ENCODE results near the gene OGDH. TPM values are rescaled to one million over a fixed set of nuclear protein-coding genes. Genes with fewer than 3 reads are reported as not detected.

Gene OGDH
- total RNA-seq, 4 donors from 2014 or later: 88.3 to 246 (median 217) TPM

DNA sequence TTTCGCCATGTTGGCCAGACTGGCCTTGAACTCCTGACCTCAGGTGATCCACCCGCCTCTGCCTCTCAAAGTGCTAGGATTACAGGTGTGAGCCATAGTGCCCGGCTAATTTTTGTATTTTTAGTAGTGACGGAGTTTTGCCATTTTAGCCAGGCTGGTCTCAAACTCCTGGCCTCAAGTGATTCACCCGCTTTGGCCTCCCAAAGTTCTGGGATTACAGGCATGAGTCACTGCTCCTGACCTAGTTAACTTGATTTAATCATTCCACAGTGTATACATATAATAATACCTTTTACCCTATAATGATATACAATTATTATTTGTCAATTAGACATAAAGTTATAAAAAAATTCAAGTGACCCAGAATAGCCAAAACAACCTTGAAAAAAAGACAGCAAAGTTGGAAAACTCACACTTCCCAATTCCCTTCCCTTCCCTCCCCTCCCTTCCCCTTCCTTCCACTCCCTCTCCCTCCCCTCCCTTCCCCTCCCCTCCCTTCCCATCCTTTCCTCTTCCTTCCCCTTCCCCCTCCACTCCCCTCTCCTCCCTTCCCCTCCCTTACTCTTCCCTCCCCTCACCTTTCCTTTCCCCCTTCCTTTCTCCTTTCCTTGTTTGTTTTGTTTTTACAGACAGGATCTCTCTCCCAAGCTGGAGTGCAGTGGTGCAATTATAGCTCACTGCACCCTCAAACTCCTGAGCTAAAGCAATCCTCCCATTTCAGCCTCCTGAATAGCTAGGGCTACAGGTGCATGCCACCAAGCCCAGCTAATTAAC lies 127.5 kb downstream of the OGDH start:
- no peak for TF ChIP-seq POLR2A (IDR thresholded peaks at IDR 0.05)
- DNase-seq: no peak
- Histone ChIP-seq H3K36me3 (no peaks in the 10 kb centered on the region), H3K27me3 (no peaks in the 10 kb centered on the region), H3K27ac (no peak overlapping the region), H3K9me3 (no peaks in the 10 kb centered on the region), H3K4me1 (no peaks in the 10 kb centered on the region), H3K4me3 (no peak overlapping the region)

DNA sequence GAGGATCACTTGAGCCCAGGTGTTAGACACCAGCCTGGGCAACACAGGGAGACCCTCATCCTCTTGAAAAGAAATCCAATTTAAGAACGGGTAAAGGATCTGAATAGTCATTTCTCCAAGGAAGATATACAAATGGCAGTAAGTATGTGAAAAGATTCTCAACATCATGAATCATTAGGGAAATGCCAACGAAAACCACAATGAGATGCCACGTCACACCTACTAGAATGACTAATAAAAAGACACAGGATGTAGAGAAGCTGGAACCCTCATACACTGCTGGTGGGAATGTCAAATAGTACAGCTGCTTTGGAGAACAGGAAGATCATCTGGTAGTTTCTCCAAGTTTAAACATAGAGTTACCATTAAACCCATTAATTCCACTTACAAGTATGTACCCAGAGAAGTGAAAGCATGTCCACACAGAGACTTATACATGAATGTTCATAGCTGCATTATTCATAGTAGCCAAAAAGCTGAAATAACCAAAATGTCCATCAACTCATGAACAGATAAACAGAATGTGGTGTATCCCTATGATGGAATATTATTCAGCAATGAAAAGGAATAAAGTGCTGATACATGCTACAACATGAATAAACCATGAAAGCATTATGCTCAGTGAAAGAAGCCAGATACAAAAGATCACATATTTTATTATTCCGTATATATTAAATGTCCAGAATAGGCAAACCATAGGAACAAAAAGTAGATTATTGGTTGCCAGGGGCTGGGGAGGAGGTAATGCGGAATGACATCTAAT lies 129.2 kb downstream of the OGDH start:
- no peak for DNase-seq
- no peak overlapping the region for H3K4me3 ChIP-seq
- no peaks in the 10 kb centered on the region for H3K27me3 ChIP-seq
- no peaks in the 10 kb centered on the region for H3K36me3 ChIP-seq
- H3K9me3 ChIP-seq: no peaks in the 10 kb centered on the region
- H3K27ac ChIP-seq: no peak overlapping the region
- H3K4me1 ChIP-seq: no peaks in the 10 kb centered on the region
- TF ChIP-seq CTCF (IDR thresholded peaks at IDR 0.05): no peak
- no peak for TF ChIP-seq POLR2A (IDR thresholded peaks at IDR 0.05)

GRCh38 chr7:44736896-44737295 lies 130.5 kb downstream of the OGDH start:
- no peaks in the 10 kb centered on the region for H3K36me3 ChIP-seq
- no peak for DNase-seq
- no peak overlapping the region for H3K4me3 ChIP-seq
- no peak overlapping the region for H3K27ac ChIP-seq
- no peaks in the 10 kb centered on the region for H3K9me3 ChIP-seq
- no peaks in the 10 kb centered on the region for H3K4me1 ChIP-seq
- H3K27me3 ChIP-seq: no peaks in the 10 kb centered on the region
- TF ChIP-seq CTCF (IDR thresholded peaks at IDR 0.05) (no peak), POLR2A (IDR thresholded peaks at IDR 0.05) (no peak)

GRCh38 chr7:44738051-44738723 lies 131.8 kb downstream of the OGDH start:
- Histone ChIP-seq H3K9me3 (no peaks in the 10 kb centered on the region), H3K4me1 (no peaks in the 10 kb centered on the region), H3K4me3 (no peak overlapping the region), H3K27me3 (no peaks in the 10 kb centered on the region), H3K27ac (no peak overlapping the region), H3K36me3 (no peaks in the 10 kb centered on the region)
- no peak for TF ChIP-seq POLR2A (IDR thresholded peaks at IDR 0.05)
- TF ChIP-seq CTCF (IDR thresholded peaks at IDR 0.05): no peak
- DNase-seq: no peak

- TF ChIP-seq CTCF (IDR thresholded peaks at IDR 0.05) (no peak), POLR2A (IDR thresholded peaks at IDR 0.05) (no peak)
- Histone ChIP-seq H3K36me3 (no peaks in the 10 kb centered on the region), H3K4me1 (no peaks in the 10 kb centered on the region), H3K27ac (no peak overlapping the region), H3K27me3 (no peaks in the 10 kb centered on the region), H3K4me3 (no peak overlapping the region), H3K9me3 (no peaks in the 10 kb centered on the region)
- DNase-seq: no peak
Measured at GRCh38 chr7:44738876-44739665, 132.6 kb downstream of the OGDH start.

All from Peyer's patch (tissue), 4 donors.